HL-60 (cell line): ENCODE measurements around the gene FGFR3.

Source experiments
- DNase-seq, 2 experiments: peaks; one replicate each; pipeline ENCODE4 v3.0.0-alpha.2; 2010 to 2020; ENCODE audit warnings: low read depth in 1 of 2, low spot score in 1 of 2
- H3K27ac ChIP-seq: fragments of 250-450 bp; sonication (Bioruptor Pico); replicated peaks from 2 replicates; pipeline ENCODE4 v1.5.1; 2020; ENCODE audit warnings: mild to moderate bottlenecking, moderate library complexity
- H3K27me3 ChIP-seq: fragments of 250-450 bp; sonication (Bioruptor Pico); 2 replicates; pipeline ENCODE4 v1.5.1; 2021; ENCODE audit warnings: mild to moderate bottlenecking, moderate library complexity; ENCODE audit not compliant: insufficient read depth, poor library complexity, severe bottlenecking
- H3K4me3 ChIP-seq: replicated peaks from 2 replicates; pipeline ENCODE4 v1.5.1; 2011; ENCODE audit warnings: mild to moderate bottlenecking, control low read depth, low read length; ENCODE audit not compliant: insufficient read depth
- GABPA ChIP-seq: IDR thresholded peaks from 2 replicates; pipeline ENCODE4 v1.6.1; 2012; ENCODE audit warnings: low read depth
- POLR2AphosphoS5 ChIP-seq: IDR thresholded peaks from 2 replicates; pipeline ENCODE4 v1.6.1; 2012; ENCODE audit warnings: low read depth
- SPI1 ChIP-seq: IDR thresholded peaks from 2 replicates; pipeline ENCODE4 v1.6.1; 2012; ENCODE audit warnings: low read depth, mild to moderate bottlenecking, borderline replicate concordance
- TF ChIP-seq, protein P1 (sequence below): IDR thresholded peaks from 2 replicates; pipeline ENCODE4 v1.6.1; 2012; ENCODE audit warnings: low read depth; ENCODE audit not compliant: insufficient replicate concordance
- TF ChIP-seq, protein P2 (sequence below): IDR thresholded peaks from one replicate; pipeline ENCODE4 v1.5.1; 2011; ENCODE audit warnings: low read length, control low read depth, inconsistent platforms; ENCODE audit not compliant: insufficient read depth

The FGFR3 gene

DNA sequence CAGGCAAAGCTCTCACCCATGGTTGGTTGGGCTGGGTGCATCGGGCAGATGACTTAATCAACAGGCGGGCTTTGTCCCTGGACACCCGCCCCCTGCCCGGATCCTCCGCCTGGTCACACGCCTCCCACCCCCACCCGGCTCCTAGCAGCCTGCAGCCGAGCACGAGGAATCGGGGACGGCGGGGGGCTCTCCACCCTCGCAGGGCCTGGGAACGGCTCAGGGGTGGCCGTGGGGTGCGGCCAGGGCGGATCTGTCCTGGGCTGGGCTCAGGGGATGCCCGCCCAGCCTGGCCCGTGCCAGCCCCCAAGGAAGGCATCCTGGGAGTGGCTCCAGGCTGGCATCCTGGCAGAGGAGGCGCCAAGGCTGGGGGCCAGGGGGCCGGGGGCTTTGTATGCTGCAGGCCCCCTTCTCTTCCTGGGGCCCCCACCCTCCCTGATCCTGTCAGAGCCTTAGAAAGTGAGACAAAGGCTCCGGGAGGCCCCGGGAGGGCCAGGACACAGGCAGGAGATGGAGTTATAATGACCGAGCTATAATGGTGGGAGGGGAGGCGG is 32.5 kb upstream of the FGFR3 start:
- Histone ChIP-seq H3K4me3 (no peak overlapping the region), H3K27ac (no peak overlapping the region), H3K27me3 (peaks cover 27% of the 10 kb centered on the region)
- DNase-seq, result no peak
- TF ChIP-seq SPI1, result no peak
- TF ChIP-seq, protein P1, sequence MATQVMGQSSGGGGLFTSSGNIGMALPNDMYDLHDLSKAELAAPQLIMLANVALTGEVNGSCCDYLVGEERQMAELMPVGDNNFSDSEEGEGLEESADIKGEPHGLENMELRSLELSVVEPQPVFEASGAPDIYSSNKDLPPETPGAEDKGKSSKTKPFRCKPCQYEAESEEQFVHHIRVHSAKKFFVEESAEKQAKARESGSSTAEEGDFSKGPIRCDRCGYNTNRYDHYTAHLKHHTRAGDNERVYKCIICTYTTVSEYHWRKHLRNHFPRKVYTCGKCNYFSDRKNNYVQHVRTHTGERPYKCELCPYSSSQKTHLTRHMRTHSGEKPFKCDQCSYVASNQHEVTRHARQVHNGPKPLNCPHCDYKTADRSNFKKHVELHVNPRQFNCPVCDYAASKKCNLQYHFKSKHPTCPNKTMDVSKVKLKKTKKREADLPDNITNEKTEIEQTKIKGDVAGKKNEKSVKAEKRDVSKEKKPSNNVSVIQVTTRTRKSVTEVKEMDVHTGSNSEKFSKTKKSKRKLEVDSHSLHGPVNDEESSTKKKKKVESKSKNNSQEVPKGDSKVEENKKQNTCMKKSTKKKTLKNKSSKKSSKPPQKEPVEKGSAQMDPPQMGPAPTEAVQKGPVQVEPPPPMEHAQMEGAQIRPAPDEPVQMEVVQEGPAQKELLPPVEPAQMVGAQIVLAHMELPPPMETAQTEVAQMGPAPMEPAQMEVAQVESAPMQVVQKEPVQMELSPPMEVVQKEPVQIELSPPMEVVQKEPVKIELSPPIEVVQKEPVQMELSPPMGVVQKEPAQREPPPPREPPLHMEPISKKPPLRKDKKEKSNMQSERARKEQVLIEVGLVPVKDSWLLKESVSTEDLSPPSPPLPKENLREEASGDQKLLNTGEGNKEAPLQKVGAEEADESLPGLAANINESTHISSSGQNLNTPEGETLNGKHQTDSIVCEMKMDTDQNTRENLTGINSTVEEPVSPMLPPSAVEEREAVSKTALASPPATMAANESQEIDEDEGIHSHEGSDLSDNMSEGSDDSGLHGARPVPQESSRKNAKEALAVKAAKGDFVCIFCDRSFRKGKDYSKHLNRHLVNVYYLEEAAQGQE, result no peak
- TF ChIP-seq, protein P2, sequence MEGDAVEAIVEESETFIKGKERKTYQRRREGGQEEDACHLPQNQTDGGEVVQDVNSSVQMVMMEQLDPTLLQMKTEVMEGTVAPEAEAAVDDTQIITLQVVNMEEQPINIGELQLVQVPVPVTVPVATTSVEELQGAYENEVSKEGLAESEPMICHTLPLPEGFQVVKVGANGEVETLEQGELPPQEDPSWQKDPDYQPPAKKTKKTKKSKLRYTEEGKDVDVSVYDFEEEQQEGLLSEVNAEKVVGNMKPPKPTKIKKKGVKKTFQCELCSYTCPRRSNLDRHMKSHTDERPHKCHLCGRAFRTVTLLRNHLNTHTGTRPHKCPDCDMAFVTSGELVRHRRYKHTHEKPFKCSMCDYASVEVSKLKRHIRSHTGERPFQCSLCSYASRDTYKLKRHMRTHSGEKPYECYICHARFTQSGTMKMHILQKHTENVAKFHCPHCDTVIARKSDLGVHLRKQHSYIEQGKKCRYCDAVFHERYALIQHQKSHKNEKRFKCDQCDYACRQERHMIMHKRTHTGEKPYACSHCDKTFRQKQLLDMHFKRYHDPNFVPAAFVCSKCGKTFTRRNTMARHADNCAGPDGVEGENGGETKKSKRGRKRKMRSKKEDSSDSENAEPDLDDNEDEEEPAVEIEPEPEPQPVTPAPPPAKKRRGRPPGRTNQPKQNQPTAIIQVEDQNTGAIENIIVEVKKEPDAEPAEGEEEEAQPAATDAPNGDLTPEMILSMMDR, result no peak
- no peak for TF ChIP-seq GABPA
- TF ChIP-seq POLR2AphosphoS5, result no peak

DNA sequence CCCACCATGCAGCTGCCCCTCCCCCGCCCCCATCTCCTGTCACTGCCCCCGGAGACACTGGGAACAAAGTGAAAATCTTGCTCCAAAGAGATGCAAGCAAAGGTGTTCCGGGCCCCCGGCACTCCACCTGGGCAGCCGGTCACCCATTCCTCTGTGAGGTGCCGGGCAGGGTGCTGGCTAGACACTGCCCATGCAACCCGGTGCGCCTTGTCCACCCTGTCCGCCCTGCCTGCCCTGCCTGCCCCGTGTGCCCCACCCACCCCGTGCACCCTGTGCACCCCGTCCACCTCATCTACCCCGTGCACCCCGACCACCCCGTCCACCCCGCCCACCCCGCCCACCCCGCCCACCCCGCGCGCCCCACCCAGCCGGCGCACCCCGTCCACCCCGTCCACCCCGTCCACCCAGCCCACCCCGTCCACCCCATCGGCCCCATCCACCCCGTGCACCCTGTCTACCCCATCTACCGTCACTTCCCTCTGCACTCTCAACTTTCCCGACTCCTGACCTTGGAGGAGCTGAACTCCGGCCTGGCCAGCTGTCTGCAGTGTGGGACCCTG is 31.9 kb upstream of the FGFR3 start:
- TF ChIP-seq, protein P2, result no peak
- TF ChIP-seq GABPA (no peak), SPI1 (no peak), POLR2AphosphoS5 (no peak)
- TF ChIP-seq, protein P1, result no peak
- H3K4me3 ChIP-seq, result no peak overlapping the region
- H3K27me3 ChIP-seq, result peaks cover 27% of the 10 kb centered on the region
- H3K27ac ChIP-seq, result no peak overlapping the region
- no peak for DNase-seq

DNA sequence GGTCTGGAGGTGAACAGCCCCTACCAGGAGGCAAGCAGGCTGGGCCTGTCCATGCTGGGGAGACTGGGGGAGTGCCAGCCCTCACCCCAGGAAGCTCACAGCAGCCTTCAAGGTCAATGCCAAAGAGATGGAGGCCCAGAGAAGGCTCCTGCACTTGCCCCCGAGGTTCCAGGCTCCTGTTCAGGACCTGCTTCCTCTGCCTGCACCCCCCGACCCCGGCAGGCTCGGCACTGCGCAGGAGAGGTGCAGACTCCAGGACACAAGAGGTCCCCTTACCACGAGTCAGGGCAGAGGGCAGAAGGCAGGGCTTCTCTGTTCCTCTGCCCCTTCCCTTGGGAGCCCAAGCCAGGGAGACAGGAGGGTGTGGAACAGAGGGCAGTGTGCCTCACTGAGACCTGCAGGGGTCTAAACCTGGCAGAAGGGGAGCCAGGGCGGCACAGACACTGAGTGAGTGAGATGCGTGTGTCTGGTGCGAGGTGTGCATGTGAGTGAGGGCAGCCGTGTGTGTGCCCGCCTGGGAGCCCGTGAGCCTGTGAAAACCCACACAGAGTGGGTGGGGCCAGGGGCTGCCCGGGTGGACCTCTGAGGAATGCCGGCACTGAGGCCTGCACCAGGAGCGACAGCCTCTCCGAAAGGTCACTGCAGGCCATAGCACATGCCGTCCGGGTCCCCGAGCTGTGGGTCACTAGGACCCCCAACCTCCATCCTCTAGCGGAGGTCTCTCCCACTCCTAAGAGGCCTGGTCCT is 30.7 kb upstream of the FGFR3 start:
- H3K27me3 ChIP-seq, result peaks cover 30% of the 10 kb centered on the region
- no peak overlapping the region for H3K27ac ChIP-seq
- no peak for TF ChIP-seq POLR2AphosphoS5
- no peak for TF ChIP-seq GABPA
- TF ChIP-seq, protein P1, result no peak
- no peak for TF ChIP-seq SPI1
- TF ChIP-seq, protein P2, result no peak
- H3K4me3 ChIP-seq, result no peak overlapping the region
- no peak for DNase-seq
